SK-N-SH (cell line): Measurements from ENCODE around the gene ANKRD36. TPM values are rescaled to one million over a fixed set of nuclear protein-coding genes. Genes with fewer than 3 reads are reported as not detected.
"Not testable (repeated sequence)": the region's sequence is repeated elsewhere in the genome, so short reads cannot be mapped to it uniquely, and the experiment has no call there.

Experiments
- CTCF ChIA-PET: fragments of 300-600, 350-600 bp; formaldehyde crosslinking; extraction: SDS; loops from one replicate; lab custom pipeline; 2021; lab: Yijun Ruan, JAX
- POLR2A ChIA-PET: fragments of 350-600 bp; sonication (Branson Sonifier 250); formaldehyde crosslinking; extraction: SDS; loops from one replicate; lab custom pipeline; 2020; ENCODE audit warnings: antibody characterized with exemption, inconsistent platforms; lab: Yijun Ruan, JAX
- DNase-seq: peaks from one replicate; pipeline ENCODE4 v3.0.0; 2012
- H2AFZ ChIP-seq: fragments of 200-600 bp; sonication (generic); 2 replicates; pipeline ENCODE4 v1.8.1; 2016; ENCODE audit warnings: antibody characterized with exemption, mild to moderate bottlenecking, low read depth
- H3F3A ChIP-seq: fragments of 200-600 bp; sonication (generic); replicated peaks from 2 replicates; pipeline ENCODE3; 2016; ENCODE audit warnings: antibody characterized with exemption, mild to moderate bottlenecking; ENCODE audit not compliant: insufficient read depth
- H3K27ac ChIP-seq, 2 experiments: fragments of 200-500 bp in 1 of 2; fragments of 200-600 bp in 1 of 2; sonication (Bioruptor generic) in 1 of 2; sonication (generic), shearing (Covaris generic) in 1 of 2; 2 replicates each; pipeline versions ENCODE4 v1.5.1 to v1.6.1; 2014 to 2016; ENCODE audit warnings: low read depth in 2 of 2, inconsistent platforms in 1 of 2, low read length in 1 of 2, mild to moderate bottlenecking in 1 of 2, mixed read lengths in 1 of 2
- H3K27me3 ChIP-seq: fragments of 200-600 bp; sonication (generic), shearing (Covaris generic); 2 replicates; pipeline ENCODE4 v1.6.1; 2016; ENCODE audit warnings: mixed run types; ENCODE audit not compliant: insufficient read depth
- H3K36me3 ChIP-seq, 2 experiments: fragments of 200-500 bp in 1 of 2; fragments of 200-600 bp in 1 of 2; sonication (Bioruptor generic) in 1 of 2; sonication (generic) in 1 of 2; replicated peaks in 1 of 2; 2 replicates each; pipeline versions ENCODE3 to v1.5.1; 2014 to 2016; ENCODE audit warnings: low read length in 1 of 2, mild to moderate bottlenecking in 1 of 2; ENCODE audit not compliant: insufficient read depth in 2 of 2, control insufficient read depth in 1 of 2
- H3K4me1 ChIP-seq, 2 experiments: fragments of 200-500 bp in 1 of 2; fragments of 200-600 bp in 1 of 2; sonication (Bioruptor generic) in 1 of 2; sonication (generic), shearing (Covaris generic) in 1 of 2; 2 replicates each; pipeline versions ENCODE4 v1.5.1 to v1.6.1; 2014 to 2016; ENCODE audit warnings: low read depth in 1 of 2, low read length in 1 of 2, mixed run types in 1 of 2; ENCODE audit not compliant: insufficient read depth in 2 of 2, control insufficient read depth in 1 of 2
- H3K4me2 ChIP-seq: fragments of 200-600 bp; sonication (generic), shearing (Covaris generic); 2 replicates; pipeline ENCODE4 v1.6.1; 2017; ENCODE audit warnings: mixed run types
- H3K4me3 ChIP-seq, 2 experiments: fragments of 200-500 bp in 1 of 2; fragments of 200-600 bp in 1 of 2; sonication (Bioruptor generic) in 1 of 2; sonication (generic), shearing (Covaris generic) in 1 of 2; 2 replicates each; pipeline versions ENCODE4 v1.5.1 to v1.8.1; 2014 to 2016; ENCODE audit warnings: low read depth in 2 of 2, inconsistent platforms in 1 of 2, low read length in 1 of 2, mild to moderate bottlenecking in 1 of 2, mixed read lengths in 1 of 2, moderate library complexity in 1 of 2
- H3K79me2 ChIP-seq: fragments of 200-600 bp; sonication (generic); 2 replicates; pipeline ENCODE4 v1.8.1; 2017; ENCODE audit warnings: mild to moderate bottlenecking; ENCODE audit not compliant: insufficient read depth
- H3K9ac ChIP-seq: fragments of 200-600 bp; sonication (generic); 2 replicates; pipeline ENCODE4 v1.6.1; 2017; ENCODE audit warnings: mixed run types
- H3K9me2 ChIP-seq: fragments of 200-600 bp; sonication (generic); 2 replicates; pipeline ENCODE4 v1.6.1; 2017; ENCODE audit warnings: mixed run types
- H3K9me3 ChIP-seq: fragments of 200-600 bp; sonication (generic); 2 replicates; pipeline ENCODE4 v1.6.1; 2017; ENCODE audit warnings: mixed run types, mild to moderate bottlenecking, moderate library complexity
- H4K20me1 ChIP-seq: fragments of 200-600 bp; sonication (generic); 2 replicates; pipeline ENCODE4 v1.6.1; 2017; ENCODE audit warnings: mild to moderate bottlenecking, mixed run types; ENCODE audit not compliant: insufficient read depth
- WGBS: methylation state at CpG from one replicate; pipeline ENCODE4 v1.1.6; 2017; ENCODE audit warnings: low lambda C conversion rate; 5-methylcytosine and 5-hydroxymethylcytosine counted together
- polyA plus RNA-seq, 3 experiments: library from polyadenylated mRNA; depleted of rRNA; stranded (reverse); fragments of >200 nt; gene quantifications; 2 replicates each; pipeline ENCODE4 v1.2.3, GENCODE V29; 2012

The ANKRD36 gene
- polyA plus RNA-seq, 1 of the 3 experiments (the other 2 are of a cell fraction): 2.9 TPM

- H3K9ac ChIP-seq, H3K27ac ChIP-seq, H3K27me3 ChIP-seq, H2AFZ ChIP-seq, H4K20me1 ChIP-seq, H3F3A ChIP-seq, H3K9me2 ChIP-seq, H3K79me2 ChIP-seq, POLR2A ChIA-PET, H3K4me1 ChIP-seq, DNase-seq, H3K4me3 ChIP-seq, CTCF ChIA-PET, H3K4me2 ChIP-seq, H3K36me3 ChIP-seq, H3K9me3 ChIP-seq: not testable (repeated sequence)
- WGBS: no CpG with 5 or more reads among the region's 10 CpGs
Measured at GRCh38 chr2:97230848-97231585, 118.1 kb downstream of the ANKRD36 start.

DNA sequence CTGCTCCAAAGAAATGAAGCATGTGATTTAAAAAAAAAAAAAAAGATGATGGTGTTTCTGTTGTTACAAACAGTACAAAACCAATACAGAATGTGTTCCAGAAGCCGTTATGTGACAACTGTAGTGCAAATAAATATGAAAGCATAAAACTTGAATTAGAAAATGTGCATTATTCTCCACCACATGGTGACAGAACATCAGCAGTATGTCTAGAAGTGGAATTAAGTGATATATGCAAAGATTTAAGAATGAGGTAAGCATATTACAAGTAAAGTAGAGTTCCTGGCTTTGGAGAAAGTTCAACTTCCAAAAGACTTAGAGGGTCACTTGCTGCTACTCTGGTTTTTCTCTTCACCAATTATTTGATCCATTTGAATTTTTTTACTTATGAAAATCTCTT lies 120.0 kb downstream of the ANKRD36 start:
- H3K4me3 ChIP-seq, H2AFZ ChIP-seq, DNase-seq, H3K27ac ChIP-seq, H4K20me1 ChIP-seq, H3K36me3 ChIP-seq, POLR2A ChIA-PET, CTCF ChIA-PET, H3F3A ChIP-seq, H3K9me2 ChIP-seq, H3K27me3 ChIP-seq, H3K4me1 ChIP-seq, H3K9ac ChIP-seq, H3K79me2 ChIP-seq, H3K4me2 ChIP-seq, H3K9me3 ChIP-seq: not testable (repeated sequence)
- whole genome bisulfite sequencing: 93% methylated on average over 1 of the region's 1 CpG

- H2AFZ ChIP-seq, H4K20me1 ChIP-seq, H3K9me3 ChIP-seq, DNase-seq, POLR2A ChIA-PET, H3K4me1 ChIP-seq, H3K36me3 ChIP-seq, H3K27ac ChIP-seq, H3F3A ChIP-seq, H3K79me2 ChIP-seq, H3K27me3 ChIP-seq, H3K4me2 ChIP-seq, H3K4me3 ChIP-seq, CTCF ChIA-PET, H3K9me2 ChIP-seq, H3K9ac ChIP-seq: not testable (repeated sequence)
- no CpG with 5 or more reads among the region's 2 CpGs for WGBS
Measured at GRCh38 chr2:97233660-97234295, 120.8 kb downstream of the ANKRD36 start.

- H3K36me3 ChIP-seq, H4K20me1 ChIP-seq, H2AFZ ChIP-seq, H3K27me3 ChIP-seq, POLR2A ChIA-PET, H3K4me1 ChIP-seq, CTCF ChIA-PET, H3K4me3 ChIP-seq, H3K9ac ChIP-seq, H3K79me2 ChIP-seq, H3K9me3 ChIP-seq, H3K4me2 ChIP-seq, H3K9me2 ChIP-seq, H3K27ac ChIP-seq, H3F3A ChIP-seq, DNase-seq: not testable (repeated sequence)
- WGBS: 89% methylated on average over 2 of the region's 4 CpGs
Measured at GRCh38 chr2:97261192-97261591, 148.2 kb downstream of the ANKRD36 start.

GRCh38 chr2:97266449-97266848 lies 153.5 kb downstream of the ANKRD36 start:
- DNase-seq, H4K20me1 ChIP-seq, H3K4me2 ChIP-seq, H3K4me3 ChIP-seq, H3F3A ChIP-seq, H3K27ac ChIP-seq, H3K79me2 ChIP-seq, H3K9ac ChIP-seq, POLR2A ChIA-PET, H2AFZ ChIP-seq, H3K9me2 ChIP-seq, CTCF ChIA-PET, H3K27me3 ChIP-seq, H3K36me3 ChIP-seq, H3K9me3 ChIP-seq, H3K4me1 ChIP-seq: not testable (repeated sequence)
- no CpG with 5 or more reads among the region's 6 CpGs for WGBS
